Transverse colon (tissue), 4 donors: Measurements from ENCODE around the gene SMAD1. TPM values are rescaled to one million over a fixed set of nuclear protein-coding genes. Genes with fewer than 3 reads are reported as not detected.

Experiments
- DNase-seq: peaks from one replicate; pipeline ENCODE4 v3.0.0-alpha.2; 2019
- H3K27ac ChIP-seq, 4 donors: fragments of 200-600 bp; sonication (generic); 2 replicates each; pipeline ENCODE4 v1.5.1; 2016 to 2018; ENCODE audit warnings: inconsistent platforms in 4 of 4
- H3K27me3 ChIP-seq: fragments of 200-600 bp; sonication (generic); 2 replicates; pipeline ENCODE4 v1.5.1; 2017; ENCODE audit warnings: inconsistent platforms
- H3K36me3 ChIP-seq, 4 donors: fragments of 200-600 bp; sonication (generic); 2 replicates each; pipeline ENCODE4 v1.5.1; 2017 to 2019; ENCODE audit warnings: inconsistent platforms in 4 of 4
- H3K4me1 ChIP-seq, 4 donors: fragments of 200-600 bp; sonication (generic); 2 replicates each; pipeline ENCODE4 v1.5.1; 2017 to 2020; ENCODE audit warnings: inconsistent platforms in 4 of 4
- H3K4me3 ChIP-seq, 4 donors: fragments of 200-600 bp; sonication (generic); 1 replicate in 1 of 4; 2 replicates in 3 of 4; pipeline versions ENCODE4 v1.5.1 to v1.6.1; 2017 to 2019; ENCODE audit warnings: inconsistent platforms in 4 of 4
- H3K9me3 ChIP-seq, 2 donors: fragments of 200-600 bp; sonication (generic); 2 replicates each; pipeline ENCODE4 v1.5.1; 2017 to 2019; ENCODE audit warnings: inconsistent platforms in 2 of 2
- CTCF ChIP-seq, 5 experiments: fragments of 200-600 bp in 3 of 5; fragments of 450-650 bp in 2 of 5; sonication (generic) in 3 of 5; IDR thresholded peaks; 1 replicate in 2 of 5; 2 replicates in 3 of 5; pipeline ENCODE4 v1.5.1; 2016 to 2017; ENCODE audit warnings: antibody characterized with exemption in 5 of 5, inconsistent platforms in 3 of 5, mild to moderate bottlenecking in 2 of 5, moderate library complexity in 1 of 5
- EP300 ChIP-seq: sonication (generic); formaldehyde crosslinking; IDR thresholded peaks from one replicate; pipeline ENCODE4 v1.6.1; 2017; ENCODE audit warnings: antibody characterized with exemption, low read depth
- POLR2A ChIP-seq: fragments of 450-650 bp; IDR thresholded peaks from one replicate; pipeline ENCODE4 v1.6.1; 2016; ENCODE audit warnings: antibody characterized with exemption, mild to moderate bottlenecking, moderate library complexity
- POLR2AphosphoS5 ChIP-seq, 3 donors: sonication (generic); formaldehyde crosslinking; IDR thresholded peaks; one replicate each; pipeline ENCODE4 v1.6.1; 2016; ENCODE audit warnings: antibody characterized with exemption in 3 of 3
- WGBS, 2 donors: methylation state at CpG; one replicate each; pipeline ENCODE4 v1.1.5; 2018; ENCODE audit warnings: low coverage in 1 of 2; 5-methylcytosine and 5-hydroxymethylcytosine counted together
- in situ Hi-C, 4 donors: fragments of 200-750 bp; cut with MboI; loops; one replicate each; pipeline versions ENCODE4 v1.15.0 to v1.15.1; 2017; ENCODE audit warnings: low sequenced_read_pairs in 3 of 4, low pct_ligation_motif_present in 1 of 4, low pct_unique_long_range_greater_than_20kb in 1 of 4
- intact Hi-C: fragments of 100-400 bp; cut with DNase I; formaldehyde crosslinking; loops from one replicate; pipeline ENCODE4 v1.15.1; 2023; ENCODE audit warnings: low total_unique reads
- total RNA-seq, 4 donors: library from RNA; depleted of rRNA; stranded (reverse); fragments of >200 nt; gene quantifications; one replicate each; pipeline ENCODE4 v1.1.0, GENCODE V29; 2016

SMAD1 gene
- total RNA-seq, 4 donors from 2014 or later: 42.9 to 65.1 (median 46.5) TPM

GRCh38 chr4:145492376-145492775, 10.7 kb downstream of the SMAD1 start:
- 50 to 72% methylated on average over 3 of the region's 3 CpGs for WGBS, 2 donors
- no peaks in the 10 kb centered on the region for H3K36me3 ChIP-seq
- intact Hi-C loops (no loop called here), in situ Hi-C loops (no loop called here)
- TF ChIP-seq POLR2A (no peak), POLR2AphosphoS5 (IDR thresholded peaks at IDR 0.05) (no peak), CTCF (IDR thresholded peaks at IDR 0.05) (no peak), EP300 (no peak)
- DNase-seq: peak; percentile 20
- peak overlapping the region in 3 of 4 donors; percentile 2 to 23 (median 23) for H3K27ac ChIP-seq
- peaks cover 2 to 55% (median 44%) of the 10 kb centered on the region in 4 donors for H3K4me1 ChIP-seq
- H3K27me3 ChIP-seq: no peaks in the 10 kb centered on the region
- H3K4me3 ChIP-seq: no peak overlapping the region
- no peaks in the 10 kb centered on the region for H3K9me3 ChIP-seq

- 69 to 75% methylated on average over 2 of the region's 2 CpGs for WGBS, 2 donors
- H3K27ac ChIP-seq: peak overlapping the region in 2 of 4 donors; percentile 23
Measured at GRCh38 chr4:145493166-145493565, 11.5 kb downstream of the SMAD1 start.

GRCh38 chr4:145494666-145495270, 13.1 kb downstream of the SMAD1 start:
- Histone ChIP-seq H3K27ac (no peak overlapping the region), H3K27me3 (no peaks in the 10 kb centered on the region), H3K9me3 (no peaks in the 10 kb centered on the region), H3K4me1 (peaks cover 7 to 59% (median 47%) of the 10 kb centered on the region in 4 donors), H3K36me3 (no peaks in the 10 kb centered on the region), H3K4me3 (no peak overlapping the region)
- intact Hi-C loops: no loop called here
- in situ Hi-C loops: no loop called here
- 73 to 74% methylated on average over 4 of the region's 4 CpGs for WGBS, 2 donors
- TF ChIP-seq EP300 (no peak), CTCF (IDR thresholded peaks at IDR 0.05) (no peak), POLR2AphosphoS5 (IDR thresholded peaks at IDR 0.05) (no peak), POLR2A (no peak)
- no peak for DNase-seq

More at GRCh38 chr4:145493166-145493565, 11.5 kb downstream of the SMAD1 start:
- H3K36me3 ChIP-seq: no peaks in the 10 kb centered on the region
- DNase-seq: no peak
- H3K4me3 ChIP-seq: no peak overlapping the region
- no peaks in the 10 kb centered on the region for H3K27me3 ChIP-seq
- intact Hi-C loops: no loop called here
- TF ChIP-seq CTCF (IDR thresholded peaks at IDR 0.05) (no peak), POLR2A (no peak), EP300 (no peak), POLR2AphosphoS5 (IDR thresholded peaks at IDR 0.05) (no peak)
- peaks cover 7 to 54% (median 45%) of the 10 kb centered on the region in 4 donors for H3K4me1 ChIP-seq
- in situ Hi-C loops: no loop called here
- H3K9me3 ChIP-seq: no peaks in the 10 kb centered on the region

GRCh38 chr4:145496292-145496691, 14.6 kb downstream of the SMAD1 start:
- H3K27me3 ChIP-seq: no peaks in the 10 kb centered on the region
- no peak overlapping the region for H3K27ac ChIP-seq
- no peak for DNase-seq
- H3K36me3 ChIP-seq: no peaks in the 10 kb centered on the region
- in situ Hi-C loops (no loop called here), intact Hi-C loops (no loop called here)
- 83 to 89% methylated on average over 4 to 5 of the region's 5 CpGs for WGBS, 2 donors
- TF ChIP-seq CTCF (IDR thresholded peaks at IDR 0.05): no peak
- TF ChIP-seq POLR2A: no peak
- no peak for TF ChIP-seq EP300
- TF ChIP-seq POLR2AphosphoS5 (IDR thresholded peaks at IDR 0.05): no peak
- H3K9me3 ChIP-seq: no peaks in the 10 kb centered on the region
- no peak overlapping the region for H3K4me3 ChIP-seq
- H3K4me1 ChIP-seq: peaks cover 9 to 61% (median 42%) of the 10 kb centered on the region in 4 donors
